HUDEP-2 (cell line): ENCODE results near the gene FGFR3.

Experiments
- DNase-seq, 76 experiments: peaks; one replicate each; lab custom pipeline; 2025; ENCODE audit not compliant: unreplicated experiment in 76 of 76; lab: John Stamatoyannopoulos, UW

Gene FGFR3

DNA sequence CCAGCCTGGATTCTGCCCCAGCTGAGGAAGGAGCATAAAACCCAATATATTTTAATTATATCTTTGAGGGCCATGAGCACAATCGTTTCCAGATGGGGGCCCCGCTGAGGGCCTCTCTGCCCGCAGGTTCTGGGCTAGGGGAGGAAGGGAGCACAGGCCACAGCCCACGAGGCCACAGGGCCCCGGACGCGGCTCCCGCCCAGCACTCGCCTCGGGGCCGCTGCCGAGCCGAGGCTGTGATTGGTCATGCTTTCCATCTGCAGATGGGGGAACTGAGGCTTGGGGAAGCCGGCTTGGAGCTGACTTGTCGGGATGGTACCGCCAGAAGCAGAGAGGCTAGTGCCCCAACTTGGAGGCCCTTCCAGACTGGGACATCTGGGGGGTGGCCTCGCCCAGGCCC, 37.8 kb upstream of the FGFR3 start:
- DNase-seq: no peak

DNA sequence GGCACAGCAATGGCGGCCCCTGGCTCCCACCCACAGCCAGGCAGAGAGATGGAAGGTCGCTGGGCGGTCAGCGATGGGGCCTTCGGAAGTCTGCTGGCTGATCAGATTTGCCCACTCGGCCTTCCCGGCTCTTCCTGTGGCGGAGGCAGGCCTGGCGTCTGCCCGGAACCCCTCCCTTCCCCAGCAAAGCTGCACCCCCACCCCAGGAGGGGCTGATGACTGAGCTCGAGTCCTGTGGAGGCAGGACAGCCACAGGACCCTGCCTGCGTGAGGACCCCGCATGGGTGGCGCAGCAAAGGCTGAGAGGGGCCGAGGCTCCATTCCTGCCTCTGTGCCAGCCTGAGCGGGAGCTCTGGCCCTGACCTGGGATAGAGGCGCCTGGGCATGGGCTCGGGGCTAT, 37.0 kb upstream of the FGFR3 start:
- no peak for DNase-seq

DNA sequence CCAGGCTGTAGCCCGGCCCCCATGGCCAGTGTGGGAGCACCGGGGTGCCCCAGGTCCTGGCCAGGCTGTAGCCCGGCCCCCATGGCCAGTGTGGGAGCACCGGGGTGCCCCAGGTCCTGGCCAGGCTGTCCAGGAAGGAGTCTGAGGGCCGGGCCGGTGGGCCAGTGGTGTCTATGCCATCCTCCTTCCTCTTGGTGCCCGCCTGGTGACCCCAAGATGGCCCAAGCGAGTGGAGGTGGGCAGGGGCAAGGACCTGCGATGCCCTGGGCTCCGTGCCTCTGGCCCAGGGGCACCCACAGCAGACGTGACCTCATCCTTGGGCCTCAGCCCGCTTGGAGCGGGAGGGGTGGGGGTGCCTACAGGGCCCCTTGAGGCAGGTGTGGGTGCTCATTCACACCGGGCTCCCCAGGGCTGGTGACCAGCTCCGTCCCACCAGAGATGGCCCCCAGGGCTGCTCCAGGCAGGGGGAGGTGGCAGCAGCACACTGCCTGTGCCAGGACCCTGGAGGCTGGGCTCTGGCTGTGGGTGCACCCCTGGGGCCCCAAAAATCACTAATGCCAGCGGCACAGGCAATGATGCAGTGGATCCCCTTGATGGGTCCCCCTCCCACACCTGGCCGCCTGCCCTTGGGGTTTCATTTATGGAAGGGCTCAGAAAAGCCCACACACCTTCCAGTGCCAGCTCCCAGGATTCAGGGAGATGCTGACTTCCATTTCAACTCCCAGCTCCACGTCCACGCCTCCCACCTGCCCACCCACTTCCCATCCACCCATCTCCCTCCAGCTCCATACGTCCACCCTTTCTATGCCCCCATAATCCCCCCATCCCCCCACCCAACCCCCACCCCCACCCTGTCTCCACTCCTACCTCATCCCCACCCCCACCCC, 36.0 kb upstream of the FGFR3 start:
- DNase-seq: no peak

DNA sequence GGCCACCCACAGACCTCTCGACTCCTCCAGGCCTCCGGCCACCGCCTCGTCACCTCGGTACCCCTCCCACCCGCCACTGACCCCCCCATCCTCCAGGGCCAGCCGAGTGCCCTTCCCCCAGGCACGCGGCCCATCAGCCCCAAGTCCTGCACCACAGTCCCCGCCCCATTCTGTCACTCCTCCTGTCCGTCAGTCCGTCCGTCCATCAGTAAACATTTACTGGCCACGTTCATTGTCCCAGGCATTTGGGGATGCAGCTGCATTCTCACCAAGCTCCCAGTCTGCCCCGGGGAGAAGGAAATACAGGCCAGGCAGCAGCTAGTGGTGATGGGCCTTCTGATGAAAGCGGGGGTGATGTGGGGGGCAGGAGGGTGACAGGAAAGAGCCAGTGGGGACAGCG, 35.3 kb upstream of the FGFR3 start:
- DNase-seq: no peak

DNA sequence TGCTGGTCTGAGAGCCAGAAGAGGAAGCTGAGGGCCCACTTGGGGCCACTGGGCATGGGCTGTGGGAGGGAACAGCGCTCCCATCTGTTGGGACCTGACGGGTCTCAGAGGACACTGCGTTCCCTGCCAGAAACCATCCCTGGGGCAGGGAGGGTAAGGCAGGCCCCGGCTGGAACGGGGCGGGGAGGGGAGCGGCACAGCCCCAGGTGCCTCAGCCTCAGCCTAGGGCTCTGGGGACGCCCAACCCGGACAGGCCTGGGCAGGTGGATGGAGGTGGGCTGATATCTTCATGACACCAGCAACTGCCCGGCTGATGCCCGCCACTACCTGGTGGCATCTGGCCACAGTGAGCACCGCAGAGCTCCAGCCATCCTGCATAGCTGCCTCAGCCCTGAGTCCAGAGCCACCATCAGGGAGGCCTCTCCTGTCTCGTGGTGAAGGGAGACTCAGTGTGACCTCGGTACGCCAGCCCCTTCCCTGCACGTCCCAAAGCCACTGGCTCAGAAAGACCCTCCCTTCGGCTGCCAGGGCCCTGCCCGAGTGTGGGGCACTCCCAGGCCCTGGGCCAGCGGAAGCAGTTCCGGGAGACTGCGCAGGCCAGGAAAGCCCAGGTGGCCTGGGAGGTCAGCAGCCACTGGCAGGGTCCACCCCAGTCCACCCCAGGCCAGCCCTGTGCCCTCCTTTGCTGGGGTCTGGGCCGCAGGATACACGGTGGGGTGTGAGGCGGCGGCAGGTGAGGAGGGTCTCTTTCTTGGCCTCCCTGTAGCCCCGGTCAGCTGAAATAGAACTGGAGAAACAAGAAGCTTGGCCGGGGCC, 34.6 kb upstream of the FGFR3 start:
- no peak for DNase-seq

- DNase-seq: no peak
Measured at GRCh38 chr4:1759170-1759817, 33.8 kb upstream of the FGFR3 start.

DNA sequence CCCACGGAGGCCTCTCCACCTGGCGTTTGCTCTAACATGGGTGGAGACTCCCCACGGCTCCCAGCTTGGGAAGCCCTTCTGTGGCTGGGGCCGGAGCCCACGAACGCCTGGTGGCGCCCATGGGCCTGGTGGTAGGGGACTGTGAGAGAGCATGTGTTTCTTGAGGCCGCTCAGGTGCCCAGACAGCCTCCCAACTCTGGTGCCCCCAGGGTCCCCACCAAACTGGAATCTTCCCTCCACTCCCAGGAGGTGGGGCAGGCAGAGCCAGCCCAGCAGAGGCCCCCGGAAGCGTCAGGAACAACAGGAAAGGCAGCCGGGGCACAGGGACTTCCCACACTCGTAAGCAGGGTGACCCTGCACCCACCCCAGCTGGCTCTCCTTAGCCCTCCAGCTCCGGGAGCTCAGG, 33.3 kb upstream of the FGFR3 start:
- DNase-seq: peak in 1 of 76 experiments; percentile 10

- no peak for DNase-seq
Measured at GRCh38 chr4:1760521-1761071, 32.5 kb upstream of the FGFR3 start.

DNA sequence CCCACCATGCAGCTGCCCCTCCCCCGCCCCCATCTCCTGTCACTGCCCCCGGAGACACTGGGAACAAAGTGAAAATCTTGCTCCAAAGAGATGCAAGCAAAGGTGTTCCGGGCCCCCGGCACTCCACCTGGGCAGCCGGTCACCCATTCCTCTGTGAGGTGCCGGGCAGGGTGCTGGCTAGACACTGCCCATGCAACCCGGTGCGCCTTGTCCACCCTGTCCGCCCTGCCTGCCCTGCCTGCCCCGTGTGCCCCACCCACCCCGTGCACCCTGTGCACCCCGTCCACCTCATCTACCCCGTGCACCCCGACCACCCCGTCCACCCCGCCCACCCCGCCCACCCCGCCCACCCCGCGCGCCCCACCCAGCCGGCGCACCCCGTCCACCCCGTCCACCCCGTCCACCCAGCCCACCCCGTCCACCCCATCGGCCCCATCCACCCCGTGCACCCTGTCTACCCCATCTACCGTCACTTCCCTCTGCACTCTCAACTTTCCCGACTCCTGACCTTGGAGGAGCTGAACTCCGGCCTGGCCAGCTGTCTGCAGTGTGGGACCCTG, 31.9 kb upstream of the FGFR3 start:
- DNase-seq: no peak

GRCh38 chr4:1762264-1763010, 30.7 kb upstream of the FGFR3 start:
- DNase-seq: no peak

- no peak for DNase-seq
Measured at GRCh38 chr4:1763070-1763549, 30.0 kb upstream of the FGFR3 start.

- peak in 4 of 76 experiments; percentile 12 to 23 (median 14) for DNase-seq
Measured at GRCh38 chr4:1763550-1764080, 29.5 kb upstream of the FGFR3 start.

DNA sequence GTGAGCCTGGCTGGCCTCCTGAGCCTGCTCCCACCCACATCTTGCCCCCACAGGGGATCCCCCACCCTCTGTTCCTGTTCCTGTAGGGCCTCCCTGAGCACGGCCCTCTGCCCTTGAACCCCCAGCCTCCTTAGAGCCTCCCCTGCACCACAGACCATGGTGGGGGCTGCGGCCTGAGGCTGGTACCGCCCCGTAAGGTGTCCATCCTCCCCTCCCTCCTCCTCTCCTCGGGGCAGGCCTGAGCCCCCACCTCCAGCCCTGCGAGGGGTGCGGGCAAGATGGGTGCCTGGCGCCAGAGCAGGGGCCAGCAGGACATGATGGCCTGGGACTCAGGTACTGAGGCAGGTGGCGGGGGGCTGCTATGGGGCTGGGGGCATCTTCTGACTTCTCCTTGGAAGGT, 28.4 kb upstream of the FGFR3 start:
- DNase-seq: no peak

- DNase-seq: no peak
Measured at GRCh38 chr4:1765409-1766072, 27.6 kb upstream of the FGFR3 start.

- no peak for DNase-seq
Measured at GRCh38 chr4:1766106-1767060, 26.7 kb upstream of the FGFR3 start.

- DNase-seq: no peak
Measured at GRCh38 chr4:1767061-1767769, 25.9 kb upstream of the FGFR3 start.

- DNase-seq: peak in 8 of 76 experiments; percentile 6 to 34 (median 16)
Measured at GRCh38 chr4:1767770-1768366, 25.2 kb upstream of the FGFR3 start.
